HG03095 (cell line): Measurements from ENCODE around the gene HLTF.
"Not testable (repeated sequence)": the region's sequence is repeated elsewhere in the genome, so short reads cannot be mapped to it uniquely, and the experiment has no call there.

Experiments
- ATAC-seq: cut with Tn5 transposase; IDR thresholded peaks from one replicate; pipeline ENCODE4 v1.9.1; 2021; ENCODE audit warnings: moderate library complexity; ENCODE audit not compliant: unreplicated experiment

HLTF gene

DNA sequence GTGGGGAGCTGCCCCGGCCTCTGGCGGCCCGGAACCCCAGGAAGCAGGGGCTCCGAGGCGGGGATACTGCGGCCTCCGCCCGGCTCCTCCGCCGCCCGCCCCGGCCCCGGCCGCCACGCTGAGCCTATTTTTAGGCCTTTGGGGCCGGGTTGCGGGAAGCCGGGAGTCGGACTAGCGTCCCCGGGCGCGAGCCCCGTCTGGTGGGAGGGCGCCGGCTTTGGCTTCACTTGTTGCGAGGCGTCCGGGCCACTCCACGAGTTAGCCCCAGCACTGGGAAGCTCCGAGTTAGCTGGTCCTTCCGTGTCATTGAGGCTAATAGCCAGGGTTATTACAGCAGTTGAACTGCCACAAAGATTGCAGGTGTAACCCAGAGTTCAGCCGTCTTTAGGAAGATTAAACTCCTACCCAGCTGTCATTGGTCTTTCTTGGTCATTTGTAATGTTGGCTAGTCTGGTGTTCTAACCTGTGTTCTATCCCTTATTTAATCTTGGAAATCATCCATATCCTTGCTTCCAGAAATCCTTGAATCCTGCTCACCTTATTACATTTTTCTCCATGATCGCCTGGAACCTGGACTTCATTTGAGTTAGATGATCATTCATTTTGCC is 94.2 kb downstream of the HLTF start:
- ATAC-seq: peak; percentile 29

DNA sequence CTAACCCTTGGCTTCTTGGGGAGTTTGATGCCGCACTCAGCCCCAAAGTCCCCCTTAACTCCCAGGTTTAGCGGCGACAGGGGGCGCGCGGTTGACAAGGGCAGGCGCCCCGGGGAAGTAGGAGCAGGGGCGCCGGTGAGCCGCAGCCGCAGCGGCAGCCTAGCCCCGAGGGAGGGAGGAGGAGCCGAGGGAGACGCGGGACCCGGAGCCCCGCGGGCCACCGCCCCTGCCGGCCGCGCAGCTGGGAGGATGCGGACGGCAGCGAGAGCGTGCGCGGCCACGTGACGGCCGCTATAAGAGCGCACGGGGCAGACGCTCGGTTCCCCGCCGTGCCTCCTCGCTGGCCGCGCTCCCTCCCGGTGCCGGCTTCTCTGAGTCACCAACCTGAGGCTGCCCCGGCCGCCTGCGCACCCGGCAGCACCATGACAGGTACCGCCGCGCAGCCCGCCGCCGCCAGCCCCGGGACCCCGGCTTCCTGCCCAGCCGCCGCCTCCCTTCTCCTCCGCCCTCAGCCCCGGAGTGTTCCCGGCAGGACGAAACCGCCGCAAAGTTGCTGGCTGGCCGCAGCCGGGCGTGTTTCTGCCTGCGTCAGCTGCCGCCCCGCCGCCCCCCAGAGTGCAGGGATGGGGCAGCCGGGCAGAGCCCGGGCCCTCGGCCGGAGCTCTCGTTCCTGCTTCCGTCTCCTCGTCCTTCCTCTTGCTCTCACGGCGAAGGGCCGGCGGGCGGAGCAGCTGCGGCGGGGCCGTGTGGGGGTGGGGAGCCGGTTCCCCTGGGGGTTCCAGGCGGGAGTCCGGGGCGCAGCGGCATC is 94.9 kb downstream of the HLTF start, which contains the start of gene GYG1:
Gene GYG1 (plus strand): TSS at position 322 of the 808 bp plus-strand sequence. CDS start 101 bp downstream, at position 423.
- peak; percentile 79 for ATAC-seq

DNA sequence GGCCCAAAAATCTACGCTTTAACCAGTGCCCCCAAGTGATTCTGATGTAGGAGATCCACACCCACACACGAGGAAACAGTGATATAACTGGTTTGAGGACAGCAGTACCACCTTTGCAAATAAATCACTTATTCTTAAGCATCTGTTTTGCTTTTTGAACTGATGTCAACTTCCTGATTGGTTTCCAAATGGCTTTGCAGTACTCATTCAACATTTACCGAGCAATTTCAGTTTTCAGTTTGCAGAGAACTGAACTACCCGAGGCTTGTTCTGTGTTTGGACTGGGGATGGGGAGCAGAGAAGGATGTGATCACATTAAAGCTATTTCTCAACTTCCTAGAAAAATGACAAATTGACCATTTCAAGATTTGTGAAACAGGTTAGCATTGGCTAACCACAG is 96.1 kb downstream of the HLTF start:
- ATAC-seq: peak; percentile 37

DNA sequence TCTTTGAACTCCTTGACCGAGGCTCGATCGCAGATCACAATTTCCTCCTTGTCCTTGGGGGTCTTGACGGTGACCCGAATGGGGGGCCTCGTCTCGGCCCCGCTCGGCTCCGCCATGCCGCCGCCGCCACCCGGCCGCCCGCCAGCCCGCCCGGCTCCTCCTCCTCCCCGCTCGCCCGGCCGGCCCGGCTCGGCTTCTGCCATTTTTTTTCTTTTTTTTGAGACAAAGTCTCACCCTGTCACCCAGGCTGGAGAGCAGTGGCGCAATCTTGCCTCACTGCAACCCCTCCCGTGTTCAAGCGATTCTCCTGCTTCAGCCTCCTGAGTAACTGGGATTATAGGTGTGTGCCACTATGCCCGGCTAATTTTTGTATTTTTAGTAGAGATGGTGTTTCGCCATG is 98.8 kb downstream of the HLTF start:
- ATAC-seq: not testable (repeated sequence)

DNA sequence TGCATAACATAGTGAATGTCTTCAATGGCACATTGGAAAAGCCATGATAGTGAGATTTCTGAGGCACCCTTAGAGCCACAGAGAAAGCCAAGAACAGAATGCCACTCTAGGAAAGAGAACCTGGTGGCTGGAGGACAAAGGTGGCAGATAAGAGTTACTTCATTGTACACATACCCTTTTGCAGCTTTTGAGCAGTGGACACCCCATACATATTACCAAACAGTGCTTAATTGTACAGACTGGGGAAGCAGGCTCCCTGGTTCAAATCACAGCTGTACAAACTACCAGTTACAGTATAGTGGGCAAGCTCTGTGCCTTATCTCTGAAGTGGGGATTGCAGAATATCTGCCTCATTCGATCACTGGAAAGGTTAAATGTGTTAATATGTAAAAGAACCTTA is 105.1 kb downstream of the HLTF start:
- no peak for ATAC-seq
